Measurements from ENCODE around the gene RNASE7. TPM values are rescaled to one million over a fixed set of nuclear protein-coding genes. Genes with fewer than 3 reads are reported as not detected.

RNASE7 gene
- total and polyA plus RNA-seq, 11 donors = 0.04 TPM; not detected in 10

DNA sequence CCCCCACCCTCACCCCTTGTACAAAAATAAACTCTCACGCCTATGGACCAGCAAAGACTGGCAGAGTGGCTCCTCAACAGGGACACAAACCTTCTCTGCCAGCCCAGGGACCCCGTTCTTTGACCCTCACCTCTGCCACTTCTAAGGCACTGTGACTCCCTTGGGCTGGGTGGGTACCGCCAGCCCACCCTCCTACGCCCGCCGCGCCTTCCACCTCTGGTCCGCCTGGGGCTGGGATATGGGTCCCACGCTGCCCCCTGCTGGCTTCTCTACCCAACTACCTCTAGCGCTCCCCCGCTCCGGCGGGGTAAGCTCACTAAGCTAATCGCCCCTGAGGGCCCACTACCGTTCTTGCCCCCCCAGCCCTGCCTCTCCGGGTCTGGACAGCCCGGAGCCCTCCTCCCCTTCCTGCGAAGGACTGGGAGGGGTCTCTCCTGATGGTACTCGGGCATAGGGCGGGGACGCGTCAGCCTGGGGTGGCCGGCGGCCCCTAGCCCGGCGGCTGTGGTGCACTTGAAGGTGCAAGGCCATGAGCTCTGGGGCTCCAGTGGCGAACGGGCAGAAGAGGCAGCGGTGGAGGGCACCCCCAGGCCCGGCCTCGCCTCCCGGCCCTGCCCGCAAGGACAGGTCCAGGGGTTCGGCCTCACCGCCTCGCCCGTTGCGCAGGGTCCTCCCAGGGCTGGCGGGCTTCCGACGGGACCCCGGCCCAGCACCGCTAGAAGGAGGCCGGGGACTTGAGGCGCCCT, 48.2 kb downstream of the RNASE7 start:
- DNase-seq = peak in 1 of 5 donors; percentile 74
- intact Hi-C loops (cut with DNase I) = loop anchor here in 8 of 10 donors (1.0 to 10.0 kb wide), 7 partner anchors 18 to 476 kb away; no protein-coding TSS in a partner anchor
- Histone ChIP-seq H3K4me1 (peaks cover 0 to 28% (median 7%) of the 10 kb centered on the region in 12 donors), H3K27me3 (no peaks in the 10 kb centered on the region), H3K27ac (no peak overlapping the region), H3K9me3 (no peaks in the 10 kb centered on the region), H3K36me3 (peaks cover 0 to 76% (median 73%) of the 10 kb centered on the region in 9 donors), H3K4me3 (no peak overlapping the region)
- TF ChIP-seq, protein P1, sequence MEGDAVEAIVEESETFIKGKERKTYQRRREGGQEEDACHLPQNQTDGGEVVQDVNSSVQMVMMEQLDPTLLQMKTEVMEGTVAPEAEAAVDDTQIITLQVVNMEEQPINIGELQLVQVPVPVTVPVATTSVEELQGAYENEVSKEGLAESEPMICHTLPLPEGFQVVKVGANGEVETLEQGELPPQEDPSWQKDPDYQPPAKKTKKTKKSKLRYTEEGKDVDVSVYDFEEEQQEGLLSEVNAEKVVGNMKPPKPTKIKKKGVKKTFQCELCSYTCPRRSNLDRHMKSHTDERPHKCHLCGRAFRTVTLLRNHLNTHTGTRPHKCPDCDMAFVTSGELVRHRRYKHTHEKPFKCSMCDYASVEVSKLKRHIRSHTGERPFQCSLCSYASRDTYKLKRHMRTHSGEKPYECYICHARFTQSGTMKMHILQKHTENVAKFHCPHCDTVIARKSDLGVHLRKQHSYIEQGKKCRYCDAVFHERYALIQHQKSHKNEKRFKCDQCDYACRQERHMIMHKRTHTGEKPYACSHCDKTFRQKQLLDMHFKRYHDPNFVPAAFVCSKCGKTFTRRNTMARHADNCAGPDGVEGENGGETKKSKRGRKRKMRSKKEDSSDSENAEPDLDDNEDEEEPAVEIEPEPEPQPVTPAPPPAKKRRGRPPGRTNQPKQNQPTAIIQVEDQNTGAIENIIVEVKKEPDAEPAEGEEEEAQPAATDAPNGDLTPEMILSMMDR (IDR thresholded peaks at IDR 0.05) = peak; percentile 20 to 54 (median 42)
- no peak for TF ChIP-seq POLR2A (IDR thresholded peaks at IDR 0.05)
- no peak for ATAC-seq
- WGBS, 4 donors = 84 to 92% (median 90%) methylated on average over 29 to 45 of the region's 45 CpGs

DNA sequence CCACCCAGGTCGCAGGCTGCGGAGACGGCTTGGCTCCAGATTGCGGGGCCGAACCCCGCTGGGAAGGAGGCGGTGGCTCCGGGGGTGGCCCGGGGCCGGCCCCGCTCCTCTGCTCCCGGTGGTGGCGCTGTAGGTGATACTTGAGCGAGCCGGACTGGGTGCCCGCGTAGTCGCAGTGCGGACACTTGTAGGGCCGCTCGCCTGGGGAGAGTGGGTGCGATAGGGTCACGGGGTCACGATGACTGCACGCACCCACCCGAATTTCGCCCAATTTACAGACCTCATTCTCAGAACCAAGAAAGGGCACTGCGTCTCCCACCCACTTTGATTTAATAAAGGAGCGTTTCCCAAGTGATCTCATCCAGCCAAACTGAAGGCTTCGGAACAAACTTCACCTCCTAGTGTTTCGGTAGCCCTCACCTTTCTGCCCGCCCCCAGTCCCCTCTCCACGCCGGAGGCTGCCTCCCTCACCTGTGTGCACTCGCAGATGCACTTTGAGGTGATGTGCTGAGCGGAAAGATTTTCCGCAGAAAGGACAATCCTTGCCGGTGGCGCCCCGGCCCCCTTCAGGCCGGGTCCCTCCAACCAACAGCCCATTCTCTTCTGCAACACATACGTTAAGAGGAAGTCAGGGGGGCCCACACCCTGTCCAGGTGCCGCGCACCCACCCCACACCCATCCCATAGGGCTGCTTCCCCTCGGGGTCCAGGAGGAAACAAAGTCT, 48.9 kb downstream of the RNASE7 start:
- no peak for TF ChIP-seq POLR2A (IDR thresholded peaks at IDR 0.05)
- TF ChIP-seq, protein P1 (IDR thresholded peaks at IDR 0.05) = no peak
- H3K36me3 ChIP-seq = peaks cover 0 to 69% (median 65%) of the 10 kb centered on the region in 9 donors
- no peaks in the 10 kb centered on the region for H3K9me3 ChIP-seq
- no peak for ATAC-seq
- intact Hi-C loops (cut with DNase I) = loop anchor here in 8 of 10 donors (1.0 to 10.0 kb wide), 7 partner anchors 18 to 476 kb away; no protein-coding TSS in a partner anchor
- no peaks in the 10 kb centered on the region for H3K27me3 ChIP-seq
- DNase-seq = no peak
- H3K4me3 ChIP-seq = no peak overlapping the region
- no peak overlapping the region for H3K27ac ChIP-seq
- peaks cover 0 to 26% (median 7%) of the 10 kb centered on the region in 12 donors for H3K4me1 ChIP-seq
- 89 to 94% (median 92%) methylated on average over 32 to 45 of the region's 45 CpGs for WGBS, 4 donors

DNA sequence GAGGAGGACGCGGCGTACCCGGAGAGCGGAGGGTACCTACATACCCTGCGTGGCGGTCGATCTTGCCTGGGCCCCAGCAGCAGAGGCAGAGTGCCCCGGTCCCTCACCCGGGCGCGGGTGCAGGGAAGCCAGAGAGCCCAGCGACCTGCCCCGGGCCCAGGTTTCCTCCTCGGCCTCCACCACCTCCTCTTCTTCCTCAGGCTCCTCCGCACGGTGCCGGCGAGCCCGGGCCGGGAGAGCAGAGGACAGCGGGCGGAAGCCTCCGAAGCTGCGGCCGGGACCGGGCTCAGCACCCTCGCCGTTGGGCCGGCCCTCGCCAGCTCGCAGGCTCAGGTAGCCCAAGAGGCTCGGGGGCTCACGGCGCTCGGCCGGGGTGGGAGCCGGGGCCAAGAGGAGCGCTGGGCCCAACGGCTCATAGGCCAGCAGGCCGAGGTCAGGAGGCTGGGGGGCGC, 49.7 kb downstream of the RNASE7 start:
- 93 to 94% (median 94%) methylated on average over 20 to 42 of the region's 42 CpGs for WGBS, 4 donors
- H3K4me1 ChIP-seq = peaks cover 0 to 31% (median 10%) of the 10 kb centered on the region in 12 donors
- TF ChIP-seq, protein P1 (IDR thresholded peaks at IDR 0.05) = no peak
- TF ChIP-seq POLR2A (IDR thresholded peaks at IDR 0.05) = no peak
- peaks cover 0 to 62% (median 58%) of the 10 kb centered on the region in 9 donors for H3K36me3 ChIP-seq
- peak in 2 of 4 donors; percentile 4 to 8 for ATAC-seq
- intact Hi-C loops (cut with DNase I) = loop anchor here in 9 of 10 donors (1.0 to 10.0 kb wide), 12 partner anchors 12 to 477 kb away; partner anchors contain the start of gene ARHGEF40 (in 1 of the 9)
- no peak for DNase-seq
- H3K27me3 ChIP-seq = no peaks in the 10 kb centered on the region
- no peak overlapping the region for H3K4me3 ChIP-seq
- no peaks in the 10 kb centered on the region for H3K9me3 ChIP-seq
- H3K27ac ChIP-seq = peak overlapping the region in 2 of 12 donors; percentile 21 to 24

Data from heart left ventricle (tissue), 16 donors.